K562 (cell line): ENCODE measurements around the gene CEP44. TPM values are rescaled to one million over a fixed set of nuclear protein-coding genes. Genes with fewer than 3 reads are reported as not detected.

Experiments used
- ATAC-seq: fragments of 200-7000 bp; cut with Tn5 transposase; 3 replicates; pipeline ENCODE4 v1.9.1; 2020; ENCODE audit warnings: moderate library complexity
- BruUV-seq: library from RNA; stranded (reverse); fragments of 400-500 nt; replicated peaks from 2 replicates; lab custom pipeline; 2021; lab: Mats Ljungman, UMichigan
- CTCF ChIA-PET: fragments of 300-600 bp; formaldehyde crosslinking; extraction: SDS; loops from one replicate; lab custom pipeline; 2021; ENCODE audit warnings: low intra/inter-chr PET ratio; lab: Yijun Ruan, JAX
- POLR2A ChIA-PET: fragments of 300-600, 350-650 bp; sonication (Branson Sonifier 250); formaldehyde crosslinking; extraction: SDS; loops from one replicate; lab custom pipeline; 2021; ENCODE audit warnings: antibody characterized with exemption, inconsistent platforms; lab: Yijun Ruan, JAX
- DNase-seq, 4 experiments: peaks; one replicate each; pipeline versions ENCODE4 v3.0.0 to v3.0.0-alpha.2; 2011 to 2018; ENCODE audit warnings: low spot score in 3 of 4, mixed read lengths in 3 of 4; ENCODE audit errors: extremely low read depth in 1 of 4
- FAIRE-seq: peaks from 2 replicates; lab custom pipeline; 2011; peaks lifted over from hg19 to GRCh38; lab: Jason Lieb, UNC
- H2AFZ ChIP-seq: 2 replicates; pipeline ENCODE4 v1.6.0; 2011; ENCODE audit warnings: low read depth, low read length, control low read depth, inconsistent platforms
- H3K27ac ChIP-seq: fragments of 200-600 bp; 3 replicates; pipeline ENCODE4 v1.8.0; 2011; ENCODE audit warnings: low read depth, mild to moderate bottlenecking, control low read depth, inconsistent platforms, low read length, moderate library complexity, mixed read lengths; ENCODE audit errors: extremely low read depth
- H3K27me3 ChIP-seq, 2 experiments: fragments of 300-600 bp in 1 of 2; 2 replicates in 1 of 2; 3 replicates in 1 of 2; pipeline versions ENCODE4 v1.6.0 to v1.8.0; 2011; ENCODE audit warnings: inconsistent platforms in 2 of 2, low read length in 2 of 2, mild to moderate bottlenecking in 1 of 2, mixed read lengths in 1 of 2, moderate library complexity in 1 of 2; ENCODE audit not compliant: control insufficient read depth in 2 of 2, insufficient read depth in 2 of 2
- H3K36me3 ChIP-seq: fragments of 300-600 bp; 3 replicates; pipeline ENCODE4 v1.8.0; 2011; ENCODE audit warnings: mild to moderate bottlenecking, low read length, inconsistent platforms; ENCODE audit not compliant: control insufficient read depth, insufficient read depth
- H3K4me1 ChIP-seq, 2 experiments: fragments of 200-600 bp in 1 of 2; replicated peaks in 1 of 2; 2 replicates in 1 of 2; 3 replicates in 1 of 2; pipeline versions ENCODE4 v1.5.1 to v1.8.0; 2011; ENCODE audit warnings: inconsistent platforms in 2 of 2, low read length in 2 of 2, mild to moderate bottlenecking in 1 of 2, mixed read lengths in 1 of 2, moderate library complexity in 1 of 2; ENCODE audit not compliant: control insufficient read depth in 2 of 2, insufficient read depth in 2 of 2
- H3K4me2 ChIP-seq: 2 replicates; pipeline ENCODE4 v1.6.1; 2011; ENCODE audit warnings: low read length, control low read depth, inconsistent platforms, mixed read lengths; ENCODE audit not compliant: insufficient read depth
- H3K4me3 ChIP-seq: fragments of 200-600 bp; sonication (generic), shearing (Covaris generic); 2 replicates; pipeline ENCODE4 v1.5.1; 2016; ENCODE audit warnings: control low read depth, inconsistent platforms
- H3K79me2 ChIP-seq: fragments of 200-600 bp; 3 replicates; pipeline ENCODE4 v1.8.0; 2011; ENCODE audit warnings: low read length, inconsistent platforms; ENCODE audit not compliant: control insufficient read depth, insufficient read depth
- H3K9ac ChIP-seq, 2 experiments: 2 replicates each; pipeline versions ENCODE4 v1.6.0 to v1.6.1; 2011; ENCODE audit warnings: low read depth in 2 of 2, low read length in 2 of 2, control low read depth in 1 of 2, inconsistent platforms in 1 of 2, mild to moderate bottlenecking in 1 of 2, mixed read lengths in 1 of 2; ENCODE audit not compliant: insufficient read depth in 1 of 2
- H3K9me1 ChIP-seq: one replicate; pipeline ENCODE4 v1.6.0; 2011; ENCODE audit warnings: inconsistent platforms, mild to moderate bottlenecking, low read length, moderate library complexity; ENCODE audit not compliant: control insufficient read depth, insufficient read depth
- H3K9me3 ChIP-seq: replicated peaks from 2 replicates; pipeline ENCODE4 v1.5.1; 2011; ENCODE audit warnings: low read depth, low read length, inconsistent platforms; ENCODE audit not compliant: control insufficient read depth, insufficient read depth
- H4K20me1 ChIP-seq: replicated peaks from 2 replicates; pipeline ENCODE4 v1.6.1; 2011; ENCODE audit warnings: low read length, inconsistent platforms, mixed read lengths; ENCODE audit not compliant: control insufficient read depth, insufficient read depth
- ARID3A ChIP-seq: IDR thresholded peaks from 2 replicates; pipeline ENCODE4 v1.6.1; 2012; ENCODE audit warnings: low read depth, low read length, improper control_type of control experiment, borderline replicate concordance
- DEAF1 ChIP-seq: fragments of 450-650 bp; formaldehyde crosslinking; IDR thresholded peaks from 2 replicates; pipeline ENCODE4 v1.4.0; 2020; ENCODE audit warnings: mild to moderate bottlenecking, moderate library complexity
- ELF2 ChIP-seq: fragments of 250-450 bp; sonication (Bioruptor Pico); IDR thresholded peaks from 2 replicates; pipeline ENCODE4 v1.5.0; 2021; ENCODE audit warnings: mild to moderate bottlenecking
- ELK1 ChIP-seq: sonication (generic); formaldehyde crosslinking; IDR thresholded peaks from 2 replicates; pipeline ENCODE4 v1.8.1; 2022; ENCODE audit warnings: missing genetic modification reagents
- MAFK ChIP-seq: IDR thresholded peaks from 2 replicates; pipeline ENCODE4 v1.6.1; 2011; ENCODE audit warnings: low read length, improper control_type of control experiment
- MCM7 ChIP-seq, 2 experiments: fragments of 450-650 bp; IDR thresholded peaks; 2 replicates each; pipeline ENCODE4 v1.6.1; 2016 to 2018
- MTA2 ChIP-seq: fragments of 450-650 bp; IDR thresholded peaks from 2 replicates; pipeline ENCODE4 v1.6.1; 2016; ENCODE audit warnings: low read depth
- NR2F6 ChIP-seq: fragments of 450-650 bp; formaldehyde crosslinking; IDR thresholded peaks from 2 replicates; pipeline ENCODE4 v1.4.0; 2020; ENCODE audit warnings: mild to moderate bottlenecking
- PATZ1 ChIP-seq: fragments of 250-450 bp; sonication (Bioruptor Pico); IDR thresholded peaks from 2 replicates; pipeline ENCODE4 v1.5.0; 2020; ENCODE audit warnings: mild to moderate bottlenecking, borderline replicate concordance
- STAG1 ChIP-seq: sonication (generic); formaldehyde crosslinking; IDR thresholded peaks from 2 replicates; pipeline ENCODE4 v1.5.0; 2020; ENCODE audit warnings: missing genetic modification reagents, borderline replicate concordance
- TCF7 ChIP-seq: sonication (generic); IDR thresholded peaks from 2 replicates; pipeline ENCODE4 v1.6.1; 2016; ENCODE audit warnings: antibody characterized with exemption, borderline replicate concordance
- TEAD1 ChIP-seq, 2 experiments: fragments of 450-650 bp in 1 of 2; sonication (generic) in 1 of 2; formaldehyde crosslinking; IDR thresholded peaks; 2 replicates each; pipeline versions ENCODE4 v1.4.0 to v1.8.0; 2020 to 2022; ENCODE audit warnings: mild to moderate bottlenecking in 2 of 2, missing genetic modification reagents in 1 of 2
- USF2 ChIP-seq: sonication (generic); formaldehyde crosslinking; IDR thresholded peaks from 2 replicates; pipeline ENCODE4 v1.5.0; 2020; ENCODE audit warnings: missing genetic modification reagents
- ZBTB43 ChIP-seq: sonication (generic); formaldehyde crosslinking; IDR thresholded peaks from 2 replicates; pipeline ENCODE4 v1.8.0; 2023; ENCODE audit warnings: mild to moderate bottlenecking, missing genetic modification reagents
- ZNF143 ChIP-seq: sonication (generic); formaldehyde crosslinking; IDR thresholded peaks from 2 replicates; pipeline ENCODE4 v1.9.0; 2022; ENCODE audit warnings: mild to moderate bottlenecking, missing genetic modification reagents
- WGBS: fragments of 100-300 bp; shearing (Covaris generic); methylation state at CpG from one replicate; pipeline ENCODE4 v1.1.6; 2016; ENCODE audit warnings: low coverage, mixed read lengths; ENCODE audit not compliant: insufficient coverage; ENCODE audit errors: missing lambda C conversion rate; 5-methylcytosine and 5-hydroxymethylcytosine counted together
- in situ Hi-C: fragments of 300-500 bp; cut with MboI; formaldehyde crosslinking; loops from 4 replicates; pipeline ENCODE4 v1.15.0; 2018; ENCODE audit warnings: inconsistent platforms, mixed read lengths
- intact Hi-C: fragments of 100-400 bp; cut with micrococcal nuclease; formaldehyde crosslinking; loops from 2 replicates; pipeline ENCODE4 v1.14.2; 2022
- polyA plus RNA-seq, 8 experiments: library from polyadenylated mRNA; depleted of rRNA in 4 of 8; stranded (reverse) in 5 of 8; unstranded in 3 of 8; fragments of >200 nt; fragmentation: Nextera tagmentation in 2 of 8; fragmentation: Illumina TruSeq in 1 of 8; extraction: Ambion mirVana in 2 of 8; extraction: Trizol in 1 of 8; gene quantifications; 2 replicates each; pipeline versions ENCODE4 v1.2.1 to v1.2.3, GENCODE V29; 2011 to 2014; ENCODE audit warnings: inconsistent platforms in 1 of 8, missing spikeins in 1 of 8
- total RNA-seq, 7 experiments: library from RNA; depleted of rRNA in 6 of 7; stranded (reverse); fragments of >200 nt in 6 of 7; fragmentation: Illumina TruSeq in 2 of 7; extraction: Trizol in 2 of 7; gene quantifications; 2 replicates each; pipeline versions ENCODE4 v1.2.1 to v1.2.3, GENCODE V29; 2011 to 2021; ENCODE audit warnings: low replicate concordance in 1 of 7

The CEP44 gene
- total and polyA plus RNA-seq, 9 of the 15 experiments (the other 6 are each of a cell fraction or from before 2014, with no cell fraction given): 19.6 to 45.0 (median 24.4) TPM

GRCh38 chr4:174244441-174244840 is 39.3 kb upstream of the CEP44 start:
- CTCF ChIA-PET: no interaction called here
- no peak for TF ChIP-seq ZBTB43
- TF ChIP-seq MCM7 (IDR thresholded peaks at IDR 0.05): no peak
- TF ChIP-seq ELK1: no peak
- TF ChIP-seq TCF7: no peak
- TF ChIP-seq MAFK: no peak
- no peak for TF ChIP-seq ELF2 (CRISPR knock-in tag)
- TF ChIP-seq DEAF1 (CRISPR knock-in tag): no peak
- no peak for TF ChIP-seq TEAD1 (CRISPR knock-in tag; IDR thresholded peaks at IDR 0.05)
- no peak for TF ChIP-seq USF2 (CRISPR knock-in tag)
- TF ChIP-seq PATZ1 (CRISPR knock-in tag): no peak
- no peak for TF ChIP-seq NR2F6 (CRISPR knock-in tag)
- TF ChIP-seq ZNF143 (CRISPR knock-in tag): no peak
- no peak for TF ChIP-seq MTA2
- no peak for TF ChIP-seq STAG1 (CRISPR knock-in tag)
- TF ChIP-seq ARID3A: no peak

More at GRCh38 chr4:174244441-174244840, 39.3 kb upstream of the CEP44 start:
- Histone ChIP-seq H3K9me3 (no peaks in the 10 kb centered on the region), H3K9ac (no peak overlapping the region), H4K20me1 (no peaks in the 10 kb centered on the region), H3K27me3 (no peaks in the 10 kb centered on the region), H3K4me3 (no peak overlapping the region), H3K4me2 (no peak overlapping the region), H3K9me1 (no peaks in the 10 kb centered on the region), H3K36me3 (no peaks in the 10 kb centered on the region), H2AFZ (no peak overlapping the region), H3K79me2 (no peaks in the 10 kb centered on the region), H3K27ac (no peak overlapping the region), H3K4me1 (no peaks in the 10 kb centered on the region)
- FAIRE-seq (no peak), DNase-seq (no peak), ATAC-seq (no peak)
- POLR2A ChIA-PET: no interaction called here
- no TSS peak for BruUV-seq
- intact Hi-C loops (no loop called here), in situ Hi-C loops (no loop called here)
- 50% methylated on average over 1 of the region's 1 CpG for WGBS
